ENCODE measurements around the gene BCO1.

Gene BCO1

DNA sequence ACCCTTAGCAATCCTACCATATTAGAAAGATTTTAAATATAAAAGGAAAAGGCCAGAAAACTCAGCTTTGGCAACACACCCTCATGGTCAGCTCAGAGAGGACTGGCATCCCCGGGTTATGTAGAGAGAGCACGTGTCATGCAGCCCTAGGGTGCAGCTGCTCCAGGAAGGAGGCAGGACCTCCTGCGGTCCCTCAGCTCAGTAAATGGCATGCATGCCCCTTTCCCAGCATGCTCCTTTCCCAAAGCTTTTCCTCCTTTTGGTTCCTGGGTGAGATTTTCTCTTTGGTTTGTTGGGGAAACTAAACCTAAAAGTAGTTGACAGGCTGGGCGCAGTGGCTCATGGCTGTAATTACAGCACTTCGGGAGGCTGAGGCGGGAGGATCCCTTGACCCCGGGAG lies 80.2 kb downstream of the BCO1 start:
- DNase-seq (ENCODE audit: low read depth in 2 of 2) = no peak

DNA sequence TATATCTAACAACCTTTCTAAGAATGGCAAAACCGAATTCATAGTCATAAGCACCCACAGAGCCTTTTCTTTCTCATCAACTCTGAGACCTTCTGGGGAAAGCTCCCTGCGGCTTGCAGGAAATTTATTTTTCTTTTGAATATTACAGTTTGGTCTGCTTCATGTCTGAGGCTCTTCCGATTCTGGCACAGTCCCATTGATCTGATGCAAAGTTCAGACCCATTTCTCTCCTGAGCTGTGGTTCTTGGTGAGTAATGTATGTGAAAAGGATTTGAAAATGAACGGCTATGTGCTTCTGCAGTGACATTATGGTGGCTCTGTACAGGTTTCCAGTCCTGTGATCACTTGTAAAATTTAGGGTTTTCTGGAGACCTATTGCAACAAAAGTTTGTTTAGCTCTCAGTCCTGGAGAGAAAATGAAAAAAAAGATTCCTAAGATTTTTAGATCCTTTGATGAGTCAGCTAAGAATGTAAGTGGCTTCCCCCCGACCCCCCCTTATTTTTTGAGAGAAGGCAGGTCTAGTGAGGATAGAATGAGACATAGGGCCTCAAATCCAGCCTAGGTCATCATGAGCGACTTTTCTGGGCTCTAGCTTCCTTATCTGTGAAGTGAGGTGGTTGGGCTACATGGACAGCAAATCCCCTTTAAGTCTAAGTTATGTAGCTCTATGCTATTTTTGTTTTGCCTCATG lies 80.9 kb downstream of the BCO1 start:
- no peak for DNase-seq (ENCODE audit: low read depth in 2 of 2)

DNA sequence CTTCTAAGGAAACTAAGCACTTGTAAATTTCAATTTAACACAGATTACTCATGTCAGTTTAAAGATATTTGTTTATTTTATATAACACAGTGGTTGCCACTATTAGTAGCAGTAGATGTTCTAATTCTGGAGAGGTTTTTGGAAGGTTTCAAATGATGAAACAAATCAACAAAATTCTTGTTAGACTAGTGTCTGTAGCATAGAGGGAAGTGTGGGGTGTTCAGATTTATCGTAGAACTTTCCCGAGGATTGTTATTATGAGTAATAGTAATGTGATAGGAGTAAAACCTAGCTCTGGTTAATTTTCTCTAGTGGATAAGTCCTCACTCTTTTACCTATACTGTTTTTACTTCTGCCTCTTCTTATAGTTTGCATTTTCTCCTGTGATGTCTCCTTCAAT lies 82.5 kb downstream of the BCO1 start:
- no peak for DNase-seq (ENCODE audit: low read depth in 2 of 2)

DNA sequence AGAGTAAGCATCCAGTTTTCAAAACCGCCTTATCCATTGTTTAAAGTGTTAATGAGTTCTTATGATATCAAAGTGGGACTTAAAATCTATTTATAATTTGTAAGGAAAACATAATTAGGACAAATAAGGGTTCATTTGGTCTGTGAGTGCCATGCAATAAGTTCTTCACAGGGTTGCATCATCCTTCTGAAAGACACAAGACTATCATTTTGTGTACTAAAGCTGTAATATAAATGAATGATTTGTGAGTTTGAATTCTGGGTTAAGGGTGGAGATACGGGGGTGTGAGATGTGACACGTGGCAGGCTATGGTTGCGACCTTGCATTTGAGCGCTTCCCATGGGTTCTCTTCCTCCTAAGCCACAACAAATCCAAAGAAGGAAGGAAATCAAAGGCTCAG lies 83.0 kb downstream of the BCO1 start:
- no peak for DNase-seq (ENCODE audit: low read depth in 2 of 2)

DNA sequence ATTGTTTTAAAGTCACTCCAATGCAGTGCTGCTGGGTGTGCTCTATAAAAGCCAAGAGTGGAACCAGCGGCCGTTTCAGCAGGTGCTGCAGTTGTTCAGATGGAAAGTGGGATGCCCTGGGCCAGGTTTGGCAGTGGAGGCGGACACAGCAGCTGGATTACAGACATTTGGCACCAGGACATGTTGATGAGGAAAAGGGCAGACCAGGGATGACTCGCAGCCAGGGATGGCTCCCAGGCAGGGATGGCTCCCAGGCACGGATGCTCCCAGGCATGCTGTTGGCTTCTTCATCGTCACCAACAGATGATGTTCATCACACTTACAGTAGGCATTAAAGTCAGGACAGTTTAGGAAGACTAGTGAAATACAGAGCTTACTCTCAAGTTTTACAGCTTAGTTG lies 86.3 kb downstream of the BCO1 start:
- no peak for DNase-seq (ENCODE audit: low read depth in 2 of 2)

DNA sequence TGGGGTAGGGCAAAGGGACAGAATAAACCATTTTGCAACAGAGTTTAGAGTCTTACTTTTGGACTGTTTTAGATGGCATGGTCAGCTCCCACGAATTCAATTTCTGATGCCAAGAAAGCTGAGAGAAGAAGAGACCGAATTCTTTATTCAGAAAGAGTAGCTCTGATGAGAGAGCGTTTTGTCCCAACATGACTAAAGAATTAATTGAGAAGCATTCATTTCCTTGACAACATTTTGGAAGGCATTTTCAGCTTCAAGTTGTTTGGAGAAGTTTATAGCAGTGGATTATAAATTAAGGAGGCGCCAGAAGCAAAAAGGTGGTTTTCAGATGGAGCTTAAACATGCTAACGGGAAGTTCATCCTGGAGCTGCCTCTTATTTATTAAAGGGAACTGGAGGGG lies 88.5 kb downstream of the BCO1 start:
- DNase-seq (ENCODE audit: low read depth in 2 of 2) = no peak

DNA sequence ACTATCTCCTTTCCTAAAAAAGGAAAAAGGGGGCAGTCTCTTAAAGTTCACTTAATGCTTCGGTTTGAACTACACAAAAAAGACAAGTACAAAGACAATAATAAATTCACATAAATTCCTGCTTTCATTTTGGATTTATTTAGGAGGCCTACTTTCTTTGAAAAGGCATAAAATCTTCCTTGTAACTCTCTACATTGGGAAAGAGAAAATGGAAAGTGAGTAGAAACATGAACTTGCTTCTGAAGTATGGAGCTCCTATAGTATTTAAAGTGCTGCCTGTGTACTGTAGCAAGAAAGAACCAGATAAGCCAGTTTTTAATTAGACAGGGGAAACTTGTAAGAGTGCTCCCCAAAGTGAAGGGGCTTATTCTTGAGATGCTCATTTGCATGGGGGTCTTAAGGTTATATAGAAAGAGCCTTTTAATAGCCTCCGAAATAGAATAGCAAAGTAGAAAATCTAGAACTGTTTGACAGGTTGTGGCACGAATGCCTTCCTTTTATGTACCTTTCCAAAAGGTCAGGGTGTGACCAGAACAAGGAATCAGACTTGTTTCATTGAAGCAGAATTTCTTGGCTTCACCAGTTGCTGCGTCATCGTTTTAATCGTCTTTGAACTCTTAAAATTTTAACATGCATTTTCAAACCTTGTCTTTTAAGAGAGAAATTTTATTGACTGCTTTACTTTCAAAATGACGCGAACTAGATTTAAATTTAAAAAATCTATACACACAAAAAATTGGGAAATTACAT lies 89.1 kb downstream of the BCO1 start:
- no peak for DNase-seq (ENCODE audit: low read depth in 2 of 2)

DNA sequence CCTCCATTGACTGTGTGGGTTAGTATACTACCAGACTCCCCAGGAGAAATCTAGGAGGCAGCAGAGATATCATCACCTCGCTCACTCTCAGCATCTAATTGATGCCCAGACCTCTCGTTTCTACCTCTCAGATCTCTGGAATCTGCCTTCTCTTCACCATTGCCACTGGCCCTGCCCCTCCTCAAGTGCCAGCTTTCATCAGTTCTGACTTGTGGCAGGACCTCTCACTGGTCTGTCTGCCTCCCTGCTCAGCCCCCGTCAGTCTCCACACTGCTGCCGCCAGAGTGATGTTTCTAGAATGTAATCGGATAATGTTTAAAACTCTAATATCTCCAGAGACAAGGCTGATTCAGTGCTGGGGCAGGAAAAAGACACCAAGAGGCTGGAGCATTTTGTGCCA lies 91.5 kb downstream of the BCO1 start:
- no peak for DNase-seq (ENCODE audit: low read depth in 2 of 2)

DNA sequence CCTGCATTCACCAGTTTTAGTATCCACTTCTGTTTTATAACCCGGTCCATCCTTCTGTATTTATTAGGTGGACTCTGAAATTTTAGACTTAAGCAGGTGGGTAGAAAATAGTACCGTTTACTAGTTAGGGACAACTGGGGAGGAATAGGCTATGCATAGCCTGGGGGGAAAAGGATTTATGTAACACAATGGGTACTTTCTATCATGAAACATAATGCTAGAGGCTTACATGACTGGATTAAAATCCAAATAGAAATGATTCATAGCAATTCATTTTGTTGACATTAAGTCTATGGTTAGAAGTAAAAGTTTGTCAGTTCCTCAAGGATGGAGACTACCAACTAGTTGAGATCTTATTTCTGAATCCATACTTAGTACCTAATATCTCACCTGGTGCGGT lies 94.9 kb downstream of the BCO1 start:
- no peak for DNase-seq (ENCODE audit: low read depth in 2 of 2)

DNA sequence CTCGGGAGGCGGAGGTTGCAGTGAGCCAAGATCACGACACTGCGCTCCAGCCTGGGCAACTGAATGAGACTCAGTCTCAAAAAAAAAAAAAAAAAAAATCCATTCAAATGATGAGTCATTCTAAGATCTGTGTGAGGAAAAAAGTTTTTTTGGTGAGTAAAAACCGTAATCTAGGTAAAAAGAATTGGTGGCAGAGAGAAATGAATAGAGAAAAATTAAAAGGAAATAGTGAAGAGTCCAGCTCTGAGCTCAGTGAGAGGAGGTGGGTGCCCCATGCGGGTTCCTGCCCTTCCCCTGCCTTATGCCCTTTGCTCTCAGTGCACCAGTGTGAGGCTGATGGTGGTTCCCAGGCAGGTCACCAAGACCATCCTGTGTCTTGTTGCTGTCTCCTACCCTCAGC lies 97.2 kb downstream of the BCO1 start:
- no peak for DNase-seq (ENCODE audit: low read depth in 2 of 2)

DNA sequence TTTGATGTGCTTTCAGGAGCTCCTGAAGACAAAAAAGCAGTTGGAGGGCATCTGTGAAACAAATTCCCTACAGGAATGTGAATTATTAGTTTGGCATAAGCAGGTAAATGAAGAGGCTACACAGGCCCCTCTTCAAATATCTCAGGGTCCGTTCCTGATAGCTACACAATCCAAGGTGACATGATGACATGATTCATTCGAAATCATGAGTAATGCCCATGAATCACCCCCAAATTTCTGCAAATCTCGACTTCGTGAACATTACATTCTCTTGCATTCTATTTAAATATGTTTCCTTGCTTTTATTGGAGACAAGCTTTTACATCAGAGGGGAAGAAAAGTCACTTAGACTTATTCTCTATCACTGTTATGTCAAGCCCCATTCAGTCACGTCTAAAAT lies 98.6 kb downstream of the BCO1 start:
- DNase-seq (ENCODE audit: low read depth in 2 of 2) = no peak

Measured in stimulated activated CD8-positive, alpha-beta memory T cell treated with anti-CD3 and anti-CD28 coated beads, Interleukin-2, amount 100 ng/mL, for 1 hour (primary cell).